Measurements from ENCODE around the gene ATP9A. TPM values are rescaled to one million over a fixed set of nuclear protein-coding genes. Genes with fewer than 3 reads are reported as not detected.

The ATP9A gene
- total RNA-seq, 1 donor from 2014 or later = 35.8 TPM

DNA sequence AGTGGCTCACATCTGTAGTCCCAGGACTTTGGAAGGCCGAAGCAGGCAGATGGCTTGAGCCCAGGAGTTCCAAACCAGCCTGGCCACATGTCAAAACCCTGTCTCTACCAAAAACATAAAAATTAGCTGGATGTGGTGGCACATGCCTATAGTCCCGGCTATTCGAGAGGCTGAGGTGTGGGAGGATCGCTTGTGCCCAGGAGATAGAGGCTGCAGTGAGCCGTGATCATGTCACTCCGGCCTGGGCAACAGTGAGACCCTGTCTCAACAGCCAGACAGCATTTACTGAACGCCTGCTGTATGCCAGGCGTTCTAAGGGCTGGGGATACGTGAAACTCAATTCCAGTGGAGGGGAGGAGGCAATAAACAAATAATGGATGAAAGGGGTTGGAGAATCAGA lies 69.9 kb downstream of the ATP9A start:
- DNase-seq (ENCODE audit: extremely low spot score in 2 of 2) = no peak
- intact Hi-C loops (cut with DNase I) = no loop called here

GRCh38 chr20:51697096-51697826 lies 70.9 kb downstream of the ATP9A start:
- Histone ChIP-seq H3K27ac (no peak overlapping the region), H3K4me3 (no peak overlapping the region), H3K36me3 (no peaks in the 10 kb centered on the region), H3K27me3 (no peaks in the 10 kb centered on the region), H3K4me1 (peaks cover 15% of the 10 kb centered on the region), H3K9me3 (no peaks in the 10 kb centered on the region)
- TF ChIP-seq POLR2AphosphoS5 (IDR thresholded peaks at IDR 0.05; ENCODE audit: insufficient read depth in 1 of 2, low read depth in 1 of 2) = no peak
- no peak for TF ChIP-seq POLR2A (IDR thresholded peaks at IDR 0.05)
- TF ChIP-seq, protein P1, sequence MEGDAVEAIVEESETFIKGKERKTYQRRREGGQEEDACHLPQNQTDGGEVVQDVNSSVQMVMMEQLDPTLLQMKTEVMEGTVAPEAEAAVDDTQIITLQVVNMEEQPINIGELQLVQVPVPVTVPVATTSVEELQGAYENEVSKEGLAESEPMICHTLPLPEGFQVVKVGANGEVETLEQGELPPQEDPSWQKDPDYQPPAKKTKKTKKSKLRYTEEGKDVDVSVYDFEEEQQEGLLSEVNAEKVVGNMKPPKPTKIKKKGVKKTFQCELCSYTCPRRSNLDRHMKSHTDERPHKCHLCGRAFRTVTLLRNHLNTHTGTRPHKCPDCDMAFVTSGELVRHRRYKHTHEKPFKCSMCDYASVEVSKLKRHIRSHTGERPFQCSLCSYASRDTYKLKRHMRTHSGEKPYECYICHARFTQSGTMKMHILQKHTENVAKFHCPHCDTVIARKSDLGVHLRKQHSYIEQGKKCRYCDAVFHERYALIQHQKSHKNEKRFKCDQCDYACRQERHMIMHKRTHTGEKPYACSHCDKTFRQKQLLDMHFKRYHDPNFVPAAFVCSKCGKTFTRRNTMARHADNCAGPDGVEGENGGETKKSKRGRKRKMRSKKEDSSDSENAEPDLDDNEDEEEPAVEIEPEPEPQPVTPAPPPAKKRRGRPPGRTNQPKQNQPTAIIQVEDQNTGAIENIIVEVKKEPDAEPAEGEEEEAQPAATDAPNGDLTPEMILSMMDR (IDR thresholded peaks at IDR 0.05) = no peak
- intact Hi-C loops (cut with DNase I) = no loop called here
- DNase-seq (ENCODE audit: extremely low spot score in 2 of 2) = no peak

More for the DNA sequence above, 69.9 kb downstream of the ATP9A start:
- H3K4me1 ChIP-seq = peaks cover 15% of the 10 kb centered on the region
- no peak overlapping the region for H3K4me3 ChIP-seq
- no peaks in the 10 kb centered on the region for H3K36me3 ChIP-seq
- TF ChIP-seq POLR2AphosphoS5 (IDR thresholded peaks at IDR 0.05; ENCODE audit: insufficient read depth in 1 of 2, low read depth in 1 of 2) (no peak), POLR2A (IDR thresholded peaks at IDR 0.05) (no peak)
- TF ChIP-seq, protein P1 (IDR thresholded peaks at IDR 0.05) = no peak
- H3K9me3 ChIP-seq = no peaks in the 10 kb centered on the region
- no peaks in the 10 kb centered on the region for H3K27me3 ChIP-seq
- no peak overlapping the region for H3K27ac ChIP-seq

- TF ChIP-seq POLR2AphosphoS5 (IDR thresholded peaks at IDR 0.05; ENCODE audit: insufficient read depth in 1 of 2, low read depth in 1 of 2) = no peak
- no peak for TF ChIP-seq POLR2A (IDR thresholded peaks at IDR 0.05)
- TF ChIP-seq, protein P1 (IDR thresholded peaks at IDR 0.05) = no peak
- intact Hi-C loops (cut with DNase I) = no loop called here
- Histone ChIP-seq H3K36me3 (no peaks in the 10 kb centered on the region), H3K27me3 (no peaks in the 10 kb centered on the region), H3K9me3 (no peaks in the 10 kb centered on the region), H3K4me1 (peaks cover 15% of the 10 kb centered on the region), H3K4me3 (no peak overlapping the region), H3K27ac (no peak overlapping the region)
- no peak for DNase-seq (ENCODE audit: extremely low spot score in 2 of 2)
These were observed 71.7 kb downstream of the ATP9A start for GRCh38 chr20:51696304-51697071.

- intact Hi-C loops (cut with DNase I) = no loop called here
- TF ChIP-seq POLR2A (IDR thresholded peaks at IDR 0.05) = no peak
- TF ChIP-seq POLR2AphosphoS5 (IDR thresholded peaks at IDR 0.05; ENCODE audit: insufficient read depth in 1 of 2, low read depth in 1 of 2) = no peak
- TF ChIP-seq, protein P1 (IDR thresholded peaks at IDR 0.05) = no peak
- Histone ChIP-seq H3K4me1 (peaks cover 15% of the 10 kb centered on the region), H3K27me3 (no peaks in the 10 kb centered on the region), H3K9me3 (no peaks in the 10 kb centered on the region), H3K27ac (no peak overlapping the region), H3K36me3 (no peaks in the 10 kb centered on the region), H3K4me3 (no peak overlapping the region)
- no peak for DNase-seq (ENCODE audit: extremely low spot score in 2 of 2)
These were observed 72.5 kb downstream of the ATP9A start for GRCh38 chr20:51695574-51696303.
